PFSK-1 (cell line): ENCODE data around the gene KNG1.

Experiments
- FOXP2 ChIP-seq: optimal IDR thresholded peaks from 2 replicates; pipeline ENCODE3; 2011; ENCODE audit warnings: borderline replicate concordance, control low read depth, inconsistent platforms; ENCODE audit not compliant: insufficient read depth; ENCODE audit errors: extremely low read length, extremely low read depth
- POLR2AphosphoS5 ChIP-seq: IDR thresholded peaks from 2 replicates; pipeline ENCODE4 v1.6.1; 2012; ENCODE audit warnings: low read depth, mild to moderate bottlenecking, control low read depth, low read length, moderate library complexity
- REST ChIP-seq, 2 experiments: IDR thresholded peaks; 2 replicates each; pipeline versions ENCODE4 v1.6.1 to v1.8.0; 2011 to 2012; ENCODE audit warnings: low read depth in 2 of 2, low read length in 2 of 2, control low read depth in 1 of 2, inconsistent platforms in 1 of 2, mild to moderate bottlenecking in 1 of 2, moderate library complexity in 1 of 2; ENCODE audit not compliant: insufficient read depth in 1 of 2
- SIN3A ChIP-seq: IDR thresholded peaks from 2 replicates; pipeline ENCODE4 v1.6.1; 2012; ENCODE audit warnings: mild to moderate bottlenecking, low read length, moderate library complexity, borderline replicate concordance; ENCODE audit not compliant: insufficient read depth
- TAF1 ChIP-seq: IDR thresholded peaks from 2 replicates; pipeline ENCODE4 v1.6.1; 2012; ENCODE audit warnings: low read length, control low read depth, borderline replicate concordance; ENCODE audit not compliant: insufficient read depth

The KNG1 gene

GRCh38 chr3:186678604-186679003 is 38.6 kb upstream of the KNG1 start:
- TF ChIP-seq POLR2AphosphoS5 = no peak
- TF ChIP-seq REST (IDR thresholded peaks at IDR 0.05; ENCODE audit: insufficient read depth in 1 of 2, low read depth in 2 of 2, low read length in 2 of 2) = no peak
- TF ChIP-seq TAF1 = no peak

GRCh38 chr3:186679151-186679550 is 38.0 kb upstream of the KNG1 start:
- TF ChIP-seq POLR2AphosphoS5 = no peak
- no peak for TF ChIP-seq SIN3A
- TF ChIP-seq TAF1 = no peak
- no peak for TF ChIP-seq FOXP2
- no peak for TF ChIP-seq REST (IDR thresholded peaks at IDR 0.05; ENCODE audit: insufficient read depth in 1 of 2, low read depth in 2 of 2, low read length in 2 of 2)

- TF ChIP-seq FOXP2 (no peak), POLR2AphosphoS5 (no peak), REST (IDR thresholded peaks at IDR 0.05; ENCODE audit: insufficient read depth in 1 of 2, low read depth in 2 of 2, low read length in 2 of 2) (no peak), SIN3A (no peak), TAF1 (no peak)
Measured at GRCh38 chr3:186680869-186681268, 36.3 kb upstream of the KNG1 start.

- TF ChIP-seq REST (IDR thresholded peaks at IDR 0.05; ENCODE audit: insufficient read depth in 1 of 2, low read depth in 2 of 2, low read length in 2 of 2) (no peak), FOXP2 (no peak), TAF1 (no peak), SIN3A (no peak), POLR2AphosphoS5 (no peak)
Measured at GRCh38 chr3:186682812-186683211, 34.3 kb upstream of the KNG1 start.

- TF ChIP-seq REST (IDR thresholded peaks at IDR 0.05; ENCODE audit: insufficient read depth in 1 of 2, low read depth in 2 of 2, low read length in 2 of 2) = no peak
- TF ChIP-seq POLR2AphosphoS5 = no peak
- no peak for TF ChIP-seq TAF1
- TF ChIP-seq SIN3A = no peak
- TF ChIP-seq FOXP2 = no peak
Measured at GRCh38 chr3:186683979-186684378, 33.2 kb upstream of the KNG1 start.
